ENCODE measurements around the gene USP7. TPM values are rescaled to one million over a fixed set of nuclear protein-coding genes. Genes with fewer than 3 reads are reported as not detected.

Gene USP7
- polyA plus RNA-seq, 2 of the 4 experiments (the other 2 are of a cell fraction) = 39.6 to 65.9 TPM

GRCh38 chr16:8957509-8958157 is 6.1 kb downstream of the USP7 start:
- Histone ChIP-seq H3K9me3 (no peaks in the 10 kb centered on the region), H3K4me2 (no peak overlapping the region), H3K4me3 (no peak overlapping the region), H3K27ac (no peak overlapping the region), H3K4me1 (peaks cover 58% of the 10 kb centered on the region)
- ATAC-seq = no peak
- CTCF ChIA-PET = interaction anchor here (0.6 to 1.3 kb wide), 3 partner anchors 9 to 93 kb away, joined by 3 to 4 read pairs (median 4); no protein-coding TSS in a partner anchor
- FAIRE-seq = no peak
- 83% methylated on average over 9 of the region's 9 CpGs for WGBS (ENCODE audit: missing lambda C conversion rate)
- no peak for TF ChIP-seq EP300 (IDR thresholded peaks at IDR 0.05)
- POLR2A ChIA-PET = no interaction called here
- no peak for DNase-seq (ENCODE audit: low read depth in 1 of 2, low spot score in 1 of 2)

DNA sequence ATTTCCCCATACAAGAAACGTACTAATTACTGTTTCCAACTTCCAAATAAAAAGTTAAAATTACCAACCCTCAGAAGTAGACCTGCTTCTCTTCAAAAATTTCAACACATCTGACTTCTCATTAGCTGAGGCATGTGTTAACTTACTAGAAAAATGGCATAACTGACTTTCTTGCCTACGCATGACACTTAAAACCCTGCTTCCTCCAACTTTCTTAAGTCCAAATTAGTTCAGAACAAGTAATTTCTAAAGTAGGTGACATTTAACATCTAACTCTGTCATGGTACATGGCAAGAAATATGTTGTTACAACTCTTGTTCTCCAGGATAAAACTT is 6.7 kb downstream of the USP7 start:
- POLR2A ChIA-PET = no interaction called here
- DNase-seq (ENCODE audit: low read depth in 1 of 2, low spot score in 1 of 2) (no peak), FAIRE-seq (no peak), ATAC-seq (no peak)
- WGBS (ENCODE audit: missing lambda C conversion rate) = 86% methylated on average over 2 of the region's 2 CpGs
- no peak overlapping the region for H3K4me3 ChIP-seq
- no peak for TF ChIP-seq MAZ (IDR thresholded peaks at IDR 0.05; ENCODE audit: borderline replicate concordance, low read depth, low read length)
- no peak for TF ChIP-seq REST (IDR thresholded peaks at IDR 0.05)
- no peak for TF ChIP-seq BHLHE40 (IDR thresholded peaks at IDR 0.05; ENCODE audit: low read depth, low read length)
- TF ChIP-seq TP53 (CRISPR knock-in tag; IDR thresholded peaks at IDR 0.05) = no peak
- TF ChIP-seq HDAC2 (IDR thresholded peaks at IDR 0.05) = no peak
- TF ChIP-seq SMC3 (IDR thresholded peaks at IDR 0.05) = no peak
- no peak for TF ChIP-seq HES2 (IDR thresholded peaks at IDR 0.05)
- no peak for TF ChIP-seq ZC3H11A (IDR thresholded peaks at IDR 0.05)
- TF ChIP-seq CBX2 (IDR thresholded peaks at IDR 0.05; ENCODE audit: borderline replicate concordance, low read depth) = no peak
- TF ChIP-seq CHD2 (IDR thresholded peaks at IDR 0.05; ENCODE audit: low read length, partially characterized antibody) = no peak
- TF ChIP-seq RCOR1 (IDR thresholded peaks at IDR 0.05; ENCODE audit: low read depth, low read length) = no peak
- TF ChIP-seq ELK1 (IDR thresholded peaks at IDR 0.05; ENCODE audit: low read depth, low read length) = no peak
- no peak for TF ChIP-seq RAD21 (conservative IDR thresholded peaks at IDR 0.05 in 1 of 2, IDR thresholded peaks at IDR 0.05 in 1 of 2)
- no peak for TF ChIP-seq POLR2AphosphoS2 (conservative IDR thresholded peaks at IDR 0.05; ENCODE audit: low read length)
- no peak for TF ChIP-seq EHF (CRISPR knock-in tag; IDR thresholded peaks at IDR 0.05)
- no peaks in the 10 kb centered on the region for H3K9me3 ChIP-seq
- peaks cover 60% of the 10 kb centered on the region for H3K4me1 ChIP-seq
- H3K4me2 ChIP-seq = no peak overlapping the region
- H3K27ac ChIP-seq = no peak overlapping the region
- CTCF ChIA-PET = interaction anchor here (1.3 kb wide), 1 partner anchor 9 kb away, joined by 4 read pairs; no protein-coding TSS in a partner anchor

- no peak for ATAC-seq
- FAIRE-seq = no peak
- POLR2A ChIA-PET = no interaction called here
- TF ChIP-seq PHF8 (IDR thresholded peaks at IDR 0.05; ENCODE audit: borderline replicate concordance, low read depth) (no peak), RARB (CRISPR knock-in tag; IDR thresholded peaks at IDR 0.05) (no peak), SREBF2 (IDR thresholded peaks at IDR 0.05) (no peak), FOXS1 (CRISPR knock-in tag; IDR thresholded peaks at IDR 0.05) (no peak), MAFK (IDR thresholded peaks at IDR 0.05; ENCODE audit: partially characterized antibody) (no peak), ZC3H11A (IDR thresholded peaks at IDR 0.05) (no peak), KDM5A (IDR thresholded peaks at IDR 0.05) (no peak), JUNB (IDR thresholded peaks at IDR 0.05) (no peak), HOXB5 (CRISPR knock-in tag; IDR thresholded peaks at IDR 0.05) (no peak), TFCP2L1 (CRISPR knock-in tag; IDR thresholded peaks at IDR 0.05) (no peak), ZSCAN20 (CRISPR knock-in tag; IDR thresholded peaks at IDR 0.05) (no peak), RNF2 (IDR thresholded peaks at IDR 0.05; ENCODE audit: borderline replicate concordance, low read depth) (no peak), CBX2 (IDR thresholded peaks at IDR 0.05; ENCODE audit: borderline replicate concordance, low read depth) (no peak), RCOR1 (IDR thresholded peaks at IDR 0.05; ENCODE audit: low read depth, low read length) (no peak)
- Histone ChIP-seq H3K9me3 (no peaks in the 10 kb centered on the region), H3K4me1 (peaks cover 60% of the 10 kb centered on the region), H3K4me3 (no peak overlapping the region), H3K27ac (no peak overlapping the region), H3K4me2 (no peak overlapping the region)
- no peak for DNase-seq (ENCODE audit: low read depth in 1 of 2, low spot score in 1 of 2)
- WGBS (ENCODE audit: missing lambda C conversion rate) = 87% methylated on average over 21 of the region's 21 CpGs
- CTCF ChIA-PET = interaction anchor here (0.7 to 2.5 kb wide), 4 partner anchors 8 to 20 kb away, joined by 3 to 8 read pairs (median 4); no protein-coding TSS in a partner anchor
These were observed 7.2 kb downstream of the USP7 start for GRCh38 chr16:8956265-8957062.

Data from A549 (cell line).